ENCODE measurements around the gene EDRF1.

GRCh38 chr10:125726914-125727313, 7.4 kb downstream of the EDRF1 start:
- TF ChIP-seq EP300 (IDR thresholded peaks at IDR 0.05) = no peak
- TF ChIP-seq POLR2A (IDR thresholded peaks at IDR 0.05) = no peak
- TF ChIP-seq CTCF (IDR thresholded peaks at IDR 0.05) = no peak
- TF ChIP-seq POLR2AphosphoS5 (IDR thresholded peaks at IDR 0.05) = no peak

Measured in gastroesophageal sphincter (tissue), 3 donors.